Measurements from ENCODE around the gene BNIPL. TPM values are rescaled to one million over a fixed set of nuclear protein-coding genes. Genes with fewer than 3 reads are reported as not detected.

Gene BNIPL, protein sequence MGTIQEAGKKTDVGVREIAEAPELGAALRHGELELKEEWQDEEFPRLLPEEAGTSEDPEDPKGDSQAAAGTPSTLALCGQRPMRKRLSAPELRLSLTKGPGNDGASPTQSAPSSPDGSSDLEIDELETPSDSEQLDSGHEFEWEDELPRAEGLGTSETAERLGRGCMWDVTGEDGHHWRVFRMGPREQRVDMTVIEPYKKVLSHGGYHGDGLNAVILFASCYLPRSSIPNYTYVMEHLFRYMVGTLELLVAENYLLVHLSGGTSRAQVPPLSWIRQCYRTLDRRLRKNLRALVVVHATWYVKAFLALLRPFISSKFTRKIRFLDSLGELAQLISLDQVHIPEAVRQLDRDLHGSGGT
- total RNA-seq, result 0.10 TPM

DNA sequence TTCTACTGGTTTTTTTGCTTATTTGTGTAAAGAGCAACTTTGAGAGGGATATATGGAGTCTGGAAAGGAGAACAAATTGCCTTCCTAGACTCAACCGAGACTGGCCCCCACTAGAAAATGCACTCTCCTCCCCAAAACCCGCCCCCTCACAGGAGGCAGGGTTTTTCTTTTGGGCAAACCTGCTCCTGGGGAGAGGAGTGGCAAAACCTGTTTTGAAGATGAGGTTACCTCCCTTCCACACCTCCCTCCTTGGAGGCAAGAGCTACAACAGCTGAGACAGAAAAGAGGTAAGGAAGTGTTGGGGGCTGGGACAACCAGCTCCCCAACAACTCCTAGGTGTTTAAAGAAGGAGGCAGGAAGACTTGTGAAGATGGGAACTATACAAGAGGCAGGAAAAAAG, at the start of gene BNIPL:
BNIPL (plus strand) TSS at position 231 of the 400 bp plus-strand sequence; CDS start at position 371, 140 bp downstream.
- Histone ChIP-seq H3K4me1 (ENCODE audit: insufficient read depth, low read length) (no peaks in the 10 kb centered on the region), H3K4me3 (ENCODE audit: low read length) (no peak within 1 kb of the TSS), H3K9me3 (ENCODE audit: low read depth, low read length) (no peaks in the 10 kb centered on the region), H3K27me3 (ENCODE audit: insufficient read depth, low read length) (no peaks in the 10 kb centered on the region)

DNA sequence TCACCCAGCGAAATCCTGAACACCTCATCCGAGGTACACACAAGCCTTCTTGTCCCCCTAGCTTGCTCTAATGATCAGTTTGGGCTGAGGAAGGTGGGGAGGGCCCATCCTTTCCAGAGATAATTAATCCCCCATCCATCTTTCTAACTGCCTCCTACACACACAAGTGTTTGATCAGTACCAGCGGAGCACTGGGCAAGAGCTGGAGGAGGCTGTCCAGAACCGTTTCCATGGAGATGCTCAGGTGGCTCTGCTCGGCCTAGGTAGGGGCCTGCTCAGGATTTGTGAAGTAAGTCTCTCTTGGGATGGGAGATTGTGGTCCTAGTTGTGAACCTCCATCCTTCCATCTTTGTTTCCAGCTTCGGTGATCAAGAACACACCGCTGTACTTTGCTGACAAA, 48.5 kb upstream of the BNIPL start:
- H3K27me3 ChIP-seq (ENCODE audit: insufficient read depth, low read length), result no peaks in the 10 kb centered on the region
- no peaks in the 10 kb centered on the region for H3K9me3 ChIP-seq (ENCODE audit: low read depth, low read length)
- no peak overlapping the region for H3K4me3 ChIP-seq (ENCODE audit: low read length)
- H3K4me1 ChIP-seq (ENCODE audit: insufficient read depth, low read length), result no peaks in the 10 kb centered on the region

DNA sequence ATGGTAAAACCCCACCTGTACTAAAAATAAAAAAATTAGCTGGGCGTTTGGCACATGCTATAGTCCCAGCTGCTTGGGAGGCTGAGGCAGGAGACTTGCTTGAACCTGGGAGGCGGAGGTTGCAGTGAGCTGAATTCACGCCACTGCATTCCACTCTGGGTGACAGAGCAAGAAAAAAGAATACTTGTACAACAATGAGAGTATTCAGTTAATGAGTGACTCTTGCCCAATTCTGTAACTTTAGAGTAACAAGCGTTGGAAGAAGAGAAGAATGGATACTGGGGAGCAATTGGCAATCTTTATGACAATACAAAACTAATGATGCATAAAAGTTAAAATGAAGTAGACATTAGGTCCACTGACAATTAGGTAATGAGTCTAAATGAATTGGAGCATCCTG, 43.8 kb upstream of the BNIPL start:
- H3K4me3 ChIP-seq (ENCODE audit: low read length), result no peak overlapping the region
- H3K4me1 ChIP-seq (ENCODE audit: insufficient read depth, low read length), result no peaks in the 10 kb centered on the region
- H3K9me3 ChIP-seq (ENCODE audit: low read depth, low read length), result no peaks in the 10 kb centered on the region
- no peaks in the 10 kb centered on the region for H3K27me3 ChIP-seq (ENCODE audit: insufficient read depth, low read length)

DNA sequence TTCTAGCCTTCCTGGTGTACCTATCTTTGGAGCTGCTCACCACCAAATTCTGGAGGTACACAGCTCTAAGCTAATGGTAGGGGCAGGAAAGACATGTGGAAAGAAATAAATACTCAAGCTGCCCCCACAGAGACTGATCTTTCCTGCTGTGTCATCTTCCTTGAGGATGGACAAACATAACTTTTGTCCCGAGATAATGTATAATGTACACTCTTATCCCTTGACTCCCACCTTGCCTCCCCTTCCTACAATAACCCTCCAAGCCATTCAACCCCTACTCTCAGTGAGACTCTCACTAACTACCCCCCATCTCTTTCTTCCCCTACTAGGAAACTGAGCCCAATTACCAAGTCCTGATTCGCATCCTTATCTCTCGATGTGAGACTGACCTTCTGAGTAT, 42.1 kb upstream of the BNIPL start:
- peaks cover 5% of the 10 kb centered on the region for H3K4me1 ChIP-seq (ENCODE audit: insufficient read depth, low read length)
- no peak overlapping the region for H3K4me3 ChIP-seq (ENCODE audit: low read length)
- no peaks in the 10 kb centered on the region for H3K9me3 ChIP-seq (ENCODE audit: low read depth, low read length)
- H3K27me3 ChIP-seq (ENCODE audit: insufficient read depth, low read length), result no peaks in the 10 kb centered on the region

DNA sequence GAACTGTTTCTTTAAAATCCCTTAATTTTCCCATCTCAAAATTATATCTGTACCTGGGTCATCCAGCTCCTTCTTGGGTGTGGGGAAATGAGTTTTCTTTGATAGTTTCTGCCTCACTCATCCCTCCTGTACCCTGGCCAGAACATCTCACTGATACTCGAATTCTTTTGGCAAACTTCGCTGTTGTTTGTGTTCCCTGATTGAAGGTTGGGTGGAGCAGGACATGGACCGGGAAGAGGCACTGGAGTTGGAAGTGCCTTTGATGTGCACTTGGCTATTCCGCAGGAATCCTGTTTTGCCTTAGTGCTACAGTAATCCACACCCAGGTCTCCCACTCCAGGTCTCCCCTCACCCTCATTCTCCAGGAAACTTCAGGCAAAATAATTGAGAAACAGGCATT, 40.9 kb upstream of the BNIPL start:
- peaks cover 17% of the 10 kb centered on the region for H3K4me1 ChIP-seq (ENCODE audit: insufficient read depth, low read length)
- H3K9me3 ChIP-seq (ENCODE audit: low read depth, low read length), result no peaks in the 10 kb centered on the region
- H3K27me3 ChIP-seq (ENCODE audit: insufficient read depth, low read length), result no peaks in the 10 kb centered on the region
- H3K4me3 ChIP-seq (ENCODE audit: low read length), result no peak overlapping the region

DNA sequence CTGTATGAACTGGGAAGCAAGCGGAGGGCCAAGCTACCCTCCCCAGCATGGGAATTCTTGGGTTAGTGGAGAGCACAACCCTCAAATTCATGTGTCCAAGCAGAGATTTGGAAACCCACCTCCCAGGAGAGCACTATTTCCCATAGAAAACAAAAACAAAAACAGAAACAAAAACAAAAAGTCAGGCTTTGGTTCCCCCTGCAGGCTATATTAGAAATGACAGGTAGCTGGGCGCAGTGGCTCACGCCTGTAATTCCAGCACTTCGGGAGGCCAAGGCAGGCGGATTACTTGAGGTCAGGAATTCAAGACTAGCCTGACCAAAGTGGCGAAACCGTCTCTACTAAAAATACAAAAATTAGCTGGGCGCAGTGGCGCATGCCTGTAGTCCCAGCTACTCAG, 40.5 kb upstream of the BNIPL start:
- peaks cover 22% of the 10 kb centered on the region for H3K4me1 ChIP-seq (ENCODE audit: insufficient read depth, low read length)
- H3K27me3 ChIP-seq (ENCODE audit: insufficient read depth, low read length), result no peaks in the 10 kb centered on the region
- no peak overlapping the region for H3K4me3 ChIP-seq (ENCODE audit: low read length)
- no peaks in the 10 kb centered on the region for H3K9me3 ChIP-seq (ENCODE audit: low read depth, low read length)

DNA sequence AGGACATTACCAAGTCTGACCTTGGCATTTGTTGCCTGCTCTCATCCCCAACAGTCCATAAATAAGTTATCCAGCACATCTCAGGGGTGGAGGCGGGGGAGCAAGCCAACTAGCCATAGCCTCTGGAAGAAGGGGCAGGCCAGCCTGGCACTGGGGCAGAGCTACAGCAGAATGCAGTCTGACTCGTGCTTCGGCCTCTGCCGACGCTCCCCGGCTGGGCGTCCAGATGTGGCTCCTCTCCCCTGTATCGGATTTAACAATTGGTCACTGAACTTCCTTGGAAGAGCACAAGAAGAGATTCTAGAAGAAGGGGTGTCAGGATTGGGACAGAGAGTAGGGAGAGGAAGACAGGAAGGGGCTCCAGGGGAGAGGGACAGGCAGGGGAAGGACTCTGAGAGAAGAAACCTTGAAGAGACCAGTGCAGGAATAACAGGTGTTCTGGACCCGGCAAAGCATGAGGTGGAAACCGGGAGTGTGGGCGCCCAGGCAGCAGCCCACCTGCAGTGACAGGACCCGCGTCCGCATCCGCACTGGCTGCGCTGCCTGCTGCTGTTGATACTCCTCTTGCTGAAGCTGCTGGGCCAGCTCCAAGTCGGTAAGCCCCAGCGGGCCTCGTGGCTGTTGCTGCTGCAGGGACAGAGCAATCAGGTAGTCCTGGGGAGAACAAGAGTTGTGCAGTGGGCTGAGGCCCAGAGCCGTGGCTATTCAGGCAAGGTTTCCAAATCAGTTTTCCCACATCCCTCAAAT, 39.1 kb upstream of the BNIPL start:
- Histone ChIP-seq H3K4me1 (ENCODE audit: insufficient read depth, low read length) (peaks cover 36% of the 10 kb centered on the region), H3K9me3 (ENCODE audit: low read depth, low read length) (no peaks in the 10 kb centered on the region), H3K27me3 (ENCODE audit: insufficient read depth, low read length) (no peaks in the 10 kb centered on the region), H3K4me3 (ENCODE audit: low read length) (no peak overlapping the region)

DNA sequence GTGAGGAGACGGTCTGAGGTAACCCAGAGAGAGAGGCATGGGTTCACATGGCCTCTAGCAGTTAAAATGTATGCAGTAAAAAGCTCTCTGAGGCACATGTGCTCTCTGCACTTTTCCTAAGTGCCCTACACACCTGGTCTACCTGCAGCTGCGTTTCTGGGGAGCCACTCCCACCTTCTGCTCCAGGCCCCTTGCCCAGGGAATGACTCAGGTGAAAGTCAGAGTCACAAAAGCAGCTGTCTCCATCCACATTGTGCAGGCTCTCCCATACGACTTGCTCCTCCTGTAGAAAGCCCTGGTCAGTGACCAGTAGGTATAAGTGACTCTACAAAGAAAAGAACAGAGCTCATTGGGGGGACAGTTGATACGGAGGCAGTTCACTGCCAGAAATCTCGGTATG, 38.4 kb upstream of the BNIPL start:
- H3K4me1 ChIP-seq (ENCODE audit: insufficient read depth, low read length), result peaks cover 42% of the 10 kb centered on the region
- H3K27me3 ChIP-seq (ENCODE audit: insufficient read depth, low read length), result no peaks in the 10 kb centered on the region
- no peaks in the 10 kb centered on the region for H3K9me3 ChIP-seq (ENCODE audit: low read depth, low read length)
- no peak overlapping the region for H3K4me3 ChIP-seq (ENCODE audit: low read length)

DNA sequence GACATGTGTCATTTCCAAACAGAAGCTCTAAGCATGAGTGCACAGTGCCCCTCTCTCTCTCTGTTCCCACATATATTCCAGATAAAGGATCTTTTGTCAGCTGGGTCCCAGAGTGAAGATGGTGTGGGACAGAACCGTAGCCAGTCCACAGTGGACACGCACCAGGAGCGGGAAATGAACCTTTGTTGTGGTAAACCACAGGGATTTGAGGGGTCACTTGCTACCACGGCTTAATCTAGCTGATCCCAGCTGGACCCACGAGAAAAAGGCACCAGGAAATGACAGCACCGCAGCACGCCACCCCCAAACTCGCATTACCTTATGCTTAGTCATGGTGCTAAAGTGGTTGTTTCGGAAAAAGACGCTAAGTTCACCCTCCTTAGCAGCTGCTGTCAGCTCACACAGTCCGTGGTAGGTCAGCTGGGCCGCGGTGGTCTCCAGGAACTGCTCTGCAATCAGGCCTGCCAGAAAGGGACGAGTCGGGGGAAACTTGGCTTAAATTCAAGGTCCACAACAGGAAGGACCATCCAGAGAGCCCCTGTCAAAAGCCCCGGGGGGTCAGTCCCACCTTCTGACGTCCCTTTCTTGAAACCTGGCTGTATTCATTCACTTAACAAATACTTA, 37.2 kb upstream of the BNIPL start:
- Histone ChIP-seq H3K4me3 (ENCODE audit: low read length) (no peak overlapping the region), H3K4me1 (ENCODE audit: insufficient read depth, low read length) (peaks cover 54% of the 10 kb centered on the region)

DNA sequence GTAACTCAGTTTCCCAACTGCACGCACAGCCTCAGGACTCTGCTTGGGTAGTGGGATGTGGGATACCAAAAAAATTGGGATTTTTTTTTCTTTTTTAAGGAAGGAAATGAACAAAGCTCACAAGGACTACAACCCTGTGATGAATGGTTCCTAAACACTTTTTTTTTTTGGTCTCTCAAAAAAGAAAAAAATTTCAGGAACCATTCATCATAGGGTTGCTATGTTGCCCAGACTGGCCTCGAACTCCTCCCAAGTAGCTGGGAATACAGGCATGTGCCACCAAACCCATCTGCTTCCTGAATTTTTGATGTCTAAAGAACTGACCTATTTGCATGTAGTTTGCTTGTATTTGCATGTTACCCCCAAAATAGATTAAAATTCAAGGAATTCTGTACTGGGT, 36.5 kb upstream of the BNIPL start:
- no peak overlapping the region for H3K4me3 ChIP-seq (ENCODE audit: low read length)
- no peaks in the 10 kb centered on the region for H3K9me3 ChIP-seq (ENCODE audit: low read depth, low read length)
- no peaks in the 10 kb centered on the region for H3K27me3 ChIP-seq (ENCODE audit: insufficient read depth, low read length)
- H3K4me1 ChIP-seq (ENCODE audit: insufficient read depth, low read length), result peaks cover 62% of the 10 kb centered on the region

More for the DNA sequence above, 37.2 kb upstream of the BNIPL start:
- H3K27me3 ChIP-seq (ENCODE audit: insufficient read depth, low read length), result no peaks in the 10 kb centered on the region
- no peaks in the 10 kb centered on the region for H3K9me3 ChIP-seq (ENCODE audit: low read depth, low read length)

DNA sequence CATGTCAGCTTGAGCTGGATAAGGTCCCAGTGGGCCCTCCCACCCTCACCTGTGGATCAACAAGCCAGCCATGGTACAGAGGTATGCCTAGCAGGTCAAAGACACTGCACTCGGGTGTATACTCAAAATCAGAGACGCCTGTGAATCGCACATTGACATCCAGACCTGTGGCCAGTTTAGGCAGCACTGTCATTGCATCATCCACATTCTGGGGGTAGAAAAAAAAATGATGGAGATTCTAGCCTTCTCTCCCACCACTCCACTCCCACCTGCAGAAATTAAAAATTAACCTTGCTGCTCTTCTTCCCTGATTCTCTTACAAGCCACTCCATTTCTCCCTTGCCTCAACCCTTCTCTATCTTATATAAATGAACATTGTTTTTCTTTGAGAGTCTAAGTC, 36.0 kb upstream of the BNIPL start:
- peaks cover 67% of the 10 kb centered on the region for H3K4me1 ChIP-seq (ENCODE audit: insufficient read depth, low read length)

DNA sequence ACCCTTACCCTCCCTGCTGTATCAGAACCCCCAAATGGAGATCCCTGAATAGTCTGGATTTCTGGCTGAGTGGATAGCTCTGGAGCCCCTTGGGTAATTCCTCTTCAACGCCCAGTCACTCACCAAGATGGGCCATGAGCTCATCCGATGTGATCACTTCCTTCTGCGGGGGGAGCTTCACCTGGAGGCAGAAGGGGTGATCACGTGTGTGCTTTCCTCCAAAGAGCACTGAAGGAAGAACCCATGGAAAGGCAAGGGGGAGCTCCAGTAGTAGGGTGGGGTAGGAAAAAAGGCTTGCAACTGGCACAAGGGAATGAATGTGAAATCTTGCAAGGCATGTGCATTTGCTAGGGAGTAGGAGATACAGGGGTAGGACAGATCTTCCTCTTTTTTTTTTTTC, 34.8 kb upstream of the BNIPL start:
- Histone ChIP-seq H3K9me3 (ENCODE audit: low read depth, low read length) (no peaks in the 10 kb centered on the region), H3K4me3 (ENCODE audit: low read length) (no peak overlapping the region), H3K4me1 (ENCODE audit: insufficient read depth, low read length) (peaks cover 79% of the 10 kb centered on the region), H3K27me3 (ENCODE audit: insufficient read depth, low read length) (no peaks in the 10 kb centered on the region)

More for the DNA sequence above, 36.0 kb upstream of the BNIPL start:
- Histone ChIP-seq H3K27me3 (ENCODE audit: insufficient read depth, low read length) (no peaks in the 10 kb centered on the region), H3K9me3 (ENCODE audit: low read depth, low read length) (no peaks in the 10 kb centered on the region), H3K4me3 (ENCODE audit: low read length) (no peak overlapping the region)

DNA sequence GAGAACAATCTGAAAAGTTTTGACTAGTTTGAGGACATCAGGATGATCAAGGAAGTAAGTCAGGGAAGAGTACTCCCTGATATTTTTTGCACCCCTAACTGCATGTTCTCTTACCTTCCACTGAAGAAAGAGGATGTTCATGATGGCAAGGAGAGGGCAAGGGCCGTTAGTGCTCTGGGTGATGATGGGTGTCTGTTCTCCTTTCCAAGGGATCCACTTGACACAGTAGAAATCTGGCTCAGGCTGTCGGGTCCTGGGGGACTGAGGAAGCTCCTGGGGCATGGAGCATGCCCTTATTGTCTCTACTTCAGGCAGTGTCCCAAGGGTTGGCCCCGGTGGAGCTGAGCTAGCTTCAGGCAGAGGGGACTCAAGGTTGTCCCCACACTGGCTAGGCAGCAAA, 34.3 kb upstream of the BNIPL start:
- Histone ChIP-seq H3K9me3 (ENCODE audit: low read depth, low read length) (no peaks in the 10 kb centered on the region), H3K27me3 (ENCODE audit: insufficient read depth, low read length) (no peaks in the 10 kb centered on the region), H3K4me1 (ENCODE audit: insufficient read depth, low read length) (peaks cover 83% of the 10 kb centered on the region), H3K4me3 (ENCODE audit: low read length) (no peak overlapping the region)

DNA sequence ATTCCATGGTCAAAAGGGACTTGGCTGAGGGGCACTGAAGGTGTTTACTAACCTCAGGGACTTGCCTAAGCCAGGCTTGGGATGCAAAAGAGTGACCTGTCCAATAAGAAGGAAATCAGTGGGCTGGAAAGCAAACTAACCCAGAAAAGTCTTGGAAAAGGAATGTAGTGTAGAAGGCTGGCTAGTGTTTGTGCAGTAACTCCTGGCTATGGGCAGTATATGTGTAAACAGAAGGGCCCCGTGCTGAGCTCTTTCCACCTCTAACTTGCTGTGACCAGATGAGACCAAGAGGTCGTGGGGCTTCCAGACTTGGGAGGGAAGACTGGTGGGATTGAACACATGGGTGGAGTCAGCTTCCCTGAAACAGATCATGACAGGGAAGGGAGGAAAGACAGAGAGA, 33.8 kb upstream of the BNIPL start:
- H3K27me3 ChIP-seq (ENCODE audit: insufficient read depth, low read length), result no peaks in the 10 kb centered on the region
- H3K9me3 ChIP-seq (ENCODE audit: low read depth, low read length), result no peaks in the 10 kb centered on the region
- H3K4me1 ChIP-seq (ENCODE audit: insufficient read depth, low read length), result peaks cover 89% of the 10 kb centered on the region
- H3K4me3 ChIP-seq (ENCODE audit: low read length), result no peak overlapping the region

DNA sequence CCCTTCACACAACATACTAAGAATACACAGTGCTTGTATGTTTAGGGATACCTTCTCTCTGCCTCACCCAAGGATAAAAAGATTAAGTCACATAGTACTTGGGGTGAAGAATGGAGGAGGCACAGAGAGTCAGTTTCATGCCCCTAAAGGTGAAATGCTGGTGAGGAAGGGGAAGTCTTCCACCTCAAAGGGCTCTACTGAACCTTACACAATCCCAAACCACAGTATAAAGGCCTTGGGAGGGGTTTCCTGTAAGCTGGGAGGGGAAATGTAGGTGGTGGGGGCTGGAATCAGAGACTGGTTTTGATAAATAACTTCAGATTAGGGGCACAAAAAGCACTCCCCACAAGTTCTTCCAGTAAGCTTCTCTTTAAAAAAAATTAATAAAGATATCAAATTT, 33.2 kb upstream of the BNIPL start:
- Histone ChIP-seq H3K4me1 (ENCODE audit: insufficient read depth, low read length) (peaks cover 93% of the 10 kb centered on the region), H3K4me3 (ENCODE audit: low read length) (peak overlapping the region; percentile 28), H3K27me3 (ENCODE audit: insufficient read depth, low read length) (no peaks in the 10 kb centered on the region), H3K9me3 (ENCODE audit: low read depth, low read length) (no peaks in the 10 kb centered on the region)

All from mononuclear cell (primary cell).